B cell (primary cell): Measurements from ENCODE around the gene SCGB1D1. TPM values are rescaled to one million over a fixed set of nuclear protein-coding genes. Genes with fewer than 3 reads are reported as not detected.

Experiments
- ATAC-seq: fragments of 200-7000 bp; cut with Tn5 transposase; one replicate; pipeline ENCODE4 v1.10.0; 2021; ENCODE audit warnings: low read depth, mild to moderate bottlenecking, moderate number of reproducible peaks, moderate library complexity
- CTCF ChIA-PET: fragments of 350-600 bp; sonication (Branson Sonifier 250); formaldehyde crosslinking; loops from one replicate; lab custom pipeline; 2021; ENCODE audit warnings: antibody characterized with exemption, inconsistent platforms; lab: Charles Lee
- POLR2A ChIA-PET: fragments of 350-600 bp; sonication (Branson Sonifier 250); formaldehyde crosslinking; loops from one replicate; lab custom pipeline; 2021; ENCODE audit warnings: antibody characterized with exemption; lab: Charles Lee
- DNase-seq: peaks from one replicate; pipeline ENCODE4 v3.0.0; 2013
- H2AFZ ChIP-seq: 2 replicates; pipeline ENCODE4 v1.6.1; 2012; ENCODE audit warnings: mild to moderate bottlenecking, low read depth, low read length; ENCODE audit not compliant: insufficient read depth, poor library complexity, severe bottlenecking
- H3K27ac ChIP-seq, 2 donors: 1 replicate in 1 of 2; 2 replicates in 1 of 2; pipeline ENCODE4 v1.5.1; 2012 to 2013; ENCODE audit warnings: low read length in 2 of 2, mild to moderate bottlenecking in 2 of 2, moderate library complexity in 1 of 2
- H3K27me3 ChIP-seq, 4 experiments: fragments of 200-600 bp in 1 of 4; sonication (generic) in 1 of 4; replicated peaks in 1 of 4; 1 replicate in 2 of 4; 2 replicates in 2 of 4; pipeline versions ENCODE4 v1.6.1 to v1.7.0; 2013 to 2016; ENCODE audit warnings: low read length in 3 of 4, mild to moderate bottlenecking in 2 of 4, mixed read lengths in 1 of 4, moderate library complexity in 1 of 4; ENCODE audit not compliant: insufficient read depth in 4 of 4, control insufficient read depth in 3 of 4; ENCODE audit errors: control extremely low read depth in 1 of 4
- H3K36me3 ChIP-seq, 2 experiments: replicated peaks in 1 of 2; 1 replicate in 1 of 2; 2 replicates in 1 of 2; pipeline versions ENCODE4 v1.6.1 to v1.7.1; 2013; ENCODE audit warnings: low read length in 1 of 2; ENCODE audit not compliant: insufficient read depth in 2 of 2, control insufficient read depth in 1 of 2; ENCODE audit errors: control extremely low read depth in 1 of 2, extremely low read depth in 1 of 2
- H3K4me1 ChIP-seq, 2 donors: fragments of 200-600 bp in 1 of 2; sonication (generic) in 1 of 2; 1 replicate in 1 of 2; 2 replicates in 1 of 2; pipeline versions ENCODE4 v1.5.1 to v1.6.1; 2013 to 2017; ENCODE audit warnings: low read length in 2 of 2; ENCODE audit not compliant: control insufficient read depth in 2 of 2, insufficient read depth in 2 of 2
- H3K4me2 ChIP-seq: replicated peaks from 2 replicates; pipeline ENCODE3; 2012; ENCODE audit warnings: mild to moderate bottlenecking, low read depth, low read length; ENCODE audit not compliant: poor library complexity, severe bottlenecking
- H3K4me3 ChIP-seq, 5 experiments: fragments of 200-600 bp in 1 of 5; sonication (generic) in 1 of 5; 1 replicate in 3 of 5; 2 replicates in 2 of 5; pipeline versions ENCODE4 v1.5.1 to v1.7.0; 2011 to 2016; ENCODE audit warnings: low read length in 4 of 5, mild to moderate bottlenecking in 4 of 5, low read depth in 2 of 5, control low read depth in 1 of 5, moderate library complexity in 1 of 5; ENCODE audit not compliant: insufficient read depth in 1 of 5; ENCODE audit errors: control extremely low read depth in 1 of 5, extremely low read depth in 1 of 5
- H3K79me2 ChIP-seq: fragments of 200-600 bp; sonication (generic); one replicate; pipeline ENCODE4 v1.6.0; 2016; ENCODE audit warnings: low read length; ENCODE audit not compliant: control insufficient read depth, insufficient read depth
- H3K9ac ChIP-seq: fragments of 200-600 bp; sonication (generic); 2 replicates; pipeline ENCODE4 v1.6.1; 2017; ENCODE audit warnings: mild to moderate bottlenecking, low read length, moderate library complexity
- H3K9me3 ChIP-seq, 3 donors: one replicate each; pipeline versions ENCODE4 v1.6.1 to v1.7.1; 2013; ENCODE audit warnings: low read length in 2 of 3; ENCODE audit not compliant: control insufficient read depth in 2 of 3, insufficient read depth in 1 of 3; ENCODE audit errors: control extremely low read depth in 1 of 3
- H4K20me1 ChIP-seq: 2 replicates; pipeline ENCODE4 v1.6.0; 2012; ENCODE audit warnings: mild to moderate bottlenecking, low read length; ENCODE audit not compliant: insufficient read depth, control insufficient read depth, poor library complexity, severe bottlenecking
- H3K27ac Mint-ChIP-seq: one replicate; pipeline ENCODE4 v1.8.0; 2021; ENCODE audit warnings: mixed read lengths
- H3K27me3 Mint-ChIP-seq: one replicate; pipeline ENCODE4 v1.8.0; 2021; ENCODE audit warnings: mixed read lengths
- H3K4me1 Mint-ChIP-seq: one replicate; pipeline ENCODE4 v1.8.0; 2021; ENCODE audit warnings: mixed read lengths
- H3K4me3 Mint-ChIP-seq: one replicate; pipeline ENCODE4 v1.8.0; 2021; ENCODE audit warnings: mixed read lengths
- H3K9me3 Mint-ChIP-seq: one replicate; pipeline ENCODE4 v1.8.0; 2022; ENCODE audit warnings: mixed read lengths; ENCODE audit not compliant: insufficient read depth
- EZH2 ChIP-seq: IDR thresholded peaks from 2 replicates; pipeline ENCODE4 v1.6.1; 2012; ENCODE audit warnings: borderline replicate concordance, low read depth, mild to moderate bottlenecking, moderate library complexity, low read length; ENCODE audit not compliant: insufficient read depth, poor library complexity, severe bottlenecking
- WGBS: methylation state at CpG from one replicate; pipeline ENCODE4 v1.1.5; 2013; ENCODE audit warnings: missing lambda C conversion rate; ENCODE audit not compliant: insufficient coverage; 5-methylcytosine and 5-hydroxymethylcytosine counted together
- intact Hi-C: fragments of 100-400 bp; cut with micrococcal nuclease; formaldehyde crosslinking; loops from one replicate; pipeline ENCODE4 v1.10.0; 2022
- polyA plus RNA-seq: library from polyadenylated mRNA; depleted of rRNA; stranded (reverse); fragments of >200 nt; gene quantifications from 2 replicates; pipeline ENCODE4 v1.2.3, GENCODE V29; 2012
- total RNA-seq, 2 donors: library from RNA; stranded (reverse); fragments of 120-200 nt in 1 of 2; gene quantifications; 1 replicate in 1 of 2; 2 replicates in 1 of 2; pipeline versions ENCODE4 v1.2.3 to v1.2.4, GENCODE V29; 2013 to 2022
- TF ChIP-seq, protein P1 (sequence below): fragments of 200-600 bp; IDR thresholded peaks from one replicate; pipeline ENCODE4 v1.8.0; 2022; ENCODE audit warnings: antibody characterized with exemption, mild to moderate bottlenecking

The SCGB1D1 gene
- total and polyA plus RNA-seq, 2 donors (not counting 1 experiment from before 2014, with no cell fraction given) = not detected

- Histone ChIP-seq H3K4me3 (no peak overlapping the region), H2AFZ (no peak overlapping the region), H3K27me3 (peaks cover 0 to 13% (median 2%) of the 10 kb centered on the region in 4 experiments), H4K20me1 (no peaks in the 10 kb centered on the region), H3K4me1 (no peaks in the 10 kb centered on the region), H3K9ac (no peak overlapping the region), H3K27ac (no peak overlapping the region), H3K4me2 (no peak overlapping the region), H3K9me3 (no peaks in the 10 kb centered on the region), H3K79me2 (no peaks in the 10 kb centered on the region), H3K36me3 (no peaks in the 10 kb centered on the region)
- ATAC-seq = no peak
- Mint-ChIP-seq H3K9me3 (no peaks in the 10 kb centered on the region), H3K27ac (no peak overlapping the region), H3K4me1 (no peaks in the 10 kb centered on the region), H3K27me3 (peaks cover 14% of the 10 kb centered on the region), H3K4me3 (no peak overlapping the region)
- ChIA-PET CTCF (no interaction called here), POLR2A (no interaction called here)
- intact Hi-C loops = no loop called here
- WGBS = 78% methylated on average over 3 of the region's 4 CpGs
- TF ChIP-seq EZH2 = no peak
- TF ChIP-seq, protein P1, sequence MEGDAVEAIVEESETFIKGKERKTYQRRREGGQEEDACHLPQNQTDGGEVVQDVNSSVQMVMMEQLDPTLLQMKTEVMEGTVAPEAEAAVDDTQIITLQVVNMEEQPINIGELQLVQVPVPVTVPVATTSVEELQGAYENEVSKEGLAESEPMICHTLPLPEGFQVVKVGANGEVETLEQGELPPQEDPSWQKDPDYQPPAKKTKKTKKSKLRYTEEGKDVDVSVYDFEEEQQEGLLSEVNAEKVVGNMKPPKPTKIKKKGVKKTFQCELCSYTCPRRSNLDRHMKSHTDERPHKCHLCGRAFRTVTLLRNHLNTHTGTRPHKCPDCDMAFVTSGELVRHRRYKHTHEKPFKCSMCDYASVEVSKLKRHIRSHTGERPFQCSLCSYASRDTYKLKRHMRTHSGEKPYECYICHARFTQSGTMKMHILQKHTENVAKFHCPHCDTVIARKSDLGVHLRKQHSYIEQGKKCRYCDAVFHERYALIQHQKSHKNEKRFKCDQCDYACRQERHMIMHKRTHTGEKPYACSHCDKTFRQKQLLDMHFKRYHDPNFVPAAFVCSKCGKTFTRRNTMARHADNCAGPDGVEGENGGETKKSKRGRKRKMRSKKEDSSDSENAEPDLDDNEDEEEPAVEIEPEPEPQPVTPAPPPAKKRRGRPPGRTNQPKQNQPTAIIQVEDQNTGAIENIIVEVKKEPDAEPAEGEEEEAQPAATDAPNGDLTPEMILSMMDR = no peak
- DNase-seq = no peak
Observed at GRCh38 chr11:62208785-62209144, 18.7 kb downstream of the SCGB1D1 start.

DNA sequence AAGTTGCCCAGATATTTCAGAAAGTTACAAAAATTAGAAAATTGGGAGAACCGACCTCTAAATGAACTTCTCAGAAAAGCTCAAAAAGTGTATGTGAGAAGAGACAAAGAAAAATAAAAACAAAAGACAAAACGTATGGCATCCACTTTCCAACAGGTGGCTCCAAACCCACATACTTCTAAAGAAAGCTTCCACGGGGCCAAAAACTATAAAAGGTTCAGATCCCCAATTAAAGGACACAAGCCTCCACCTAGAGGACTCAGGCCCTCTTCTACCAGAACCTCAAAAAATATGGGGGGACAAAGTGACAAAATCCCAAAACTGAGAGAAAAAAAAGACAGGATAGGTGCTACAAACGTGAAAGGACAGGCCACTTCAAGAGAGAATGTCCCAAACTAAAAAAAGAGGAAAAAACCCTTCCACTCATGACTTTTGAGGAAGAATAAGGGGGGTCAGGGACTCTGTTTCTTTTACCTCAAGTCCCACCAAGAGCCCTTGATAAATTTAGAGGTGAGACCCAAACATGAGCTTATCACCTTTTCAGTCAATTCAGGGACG, 27.3 kb downstream of the SCGB1D1 start:
- DNase-seq = no peak
- no CpG with 5 or more reads among the region's 5 CpGs for WGBS
- no peak overlapping the region for H3K27ac ChIP-seq
- no peaks in the 10 kb centered on the region for H3K4me1 ChIP-seq
- peaks cover 0 to 6% (median 4%) of the 10 kb centered on the region in 3 donors for H3K9me3 ChIP-seq
- ChIA-PET CTCF (no interaction called here), POLR2A (no interaction called here)
- H3K4me2 ChIP-seq = no peak overlapping the region
- TF ChIP-seq EZH2 = no peak
- TF ChIP-seq, protein P1 = no peak
- H3K4me3 ChIP-seq = no peak overlapping the region
- peaks cover 0 to 4% (median 0%) of the 10 kb centered on the region in 4 experiments for H3K27me3 ChIP-seq
- no peaks in the 10 kb centered on the region for H3K79me2 ChIP-seq
- Mint-ChIP-seq H3K27ac (no peak overlapping the region), H3K9me3 (peaks cover 3% of the 10 kb centered on the region), H3K4me3 (no peak overlapping the region), H3K27me3 (peaks cover 34% of the 10 kb centered on the region), H3K4me1 (no peaks in the 10 kb centered on the region)
- no peaks in the 10 kb centered on the region for H3K36me3 ChIP-seq
- no peaks in the 10 kb centered on the region for H4K20me1 ChIP-seq
- no peak overlapping the region for H3K9ac ChIP-seq
- ATAC-seq = no peak
- intact Hi-C loops = loop anchor here (5.0 kb wide), 1 partner anchor 160 kb away; no protein-coding TSS in a partner anchor
- no peak overlapping the region for H2AFZ ChIP-seq
